C4-2B (cell line): ENCODE data around the gene ADARB2.

ENCODE experiments used
- CTCF ChIP-seq: fragments of 450-650 bp; conservative IDR thresholded peaks from 2 replicates; pipeline ENCODE4 v1.5.1; 2017; ENCODE audit warnings: mild to moderate bottlenecking
- ZFX ChIP-seq: fragments of 450-650 bp; IDR thresholded peaks from 2 replicates; pipeline ENCODE4 v1.6.1; 2017

DNA sequence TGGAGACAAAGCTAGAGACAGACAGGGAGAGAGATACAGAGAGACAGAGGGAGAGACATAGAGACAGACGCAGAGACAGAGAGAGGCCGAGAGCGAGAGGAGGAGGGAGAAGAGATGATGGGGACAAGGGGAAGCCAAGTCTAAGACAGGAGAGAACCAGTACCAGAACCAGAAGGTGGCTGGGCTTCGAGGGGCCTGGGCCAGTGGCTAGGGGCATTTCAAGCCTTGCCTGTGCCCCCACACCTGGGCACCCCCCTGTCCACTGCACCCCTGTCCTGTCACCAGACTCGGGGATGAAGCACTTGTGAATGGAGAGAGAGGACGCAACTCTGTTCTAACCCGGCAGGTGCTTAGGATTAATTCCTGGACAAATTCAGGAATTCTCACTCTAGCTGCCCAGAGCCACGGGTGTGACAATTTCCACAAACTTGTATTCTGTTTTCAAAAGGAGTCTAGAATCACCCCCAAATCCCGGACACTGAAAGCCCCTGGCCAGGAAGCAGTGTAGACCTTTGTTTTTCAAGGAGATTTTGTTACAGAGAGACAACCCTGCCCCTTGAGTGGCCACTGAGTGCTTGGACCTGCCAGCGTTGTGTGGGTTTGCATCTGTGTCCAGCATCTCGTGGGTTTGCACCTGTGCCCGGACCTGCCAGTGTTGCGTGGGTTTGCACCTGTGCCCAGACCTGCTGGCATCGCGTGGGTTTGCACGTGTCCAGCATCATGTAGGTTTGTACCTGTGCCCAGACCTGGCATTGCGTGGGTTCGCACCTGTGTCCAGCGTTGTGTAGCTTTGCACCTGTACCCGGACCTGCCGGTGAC, 523.9 kb downstream of the ADARB2 start:
- TF ChIP-seq CTCF (no peak), ZFX (no peak)
